Left renal cortex interstitium (tissue), 4 donors: ENCODE results near the gene RPS6KB2. TPM values are rescaled to one million over a fixed set of nuclear protein-coding genes. Genes with fewer than 3 reads are reported as not detected.

Experiments
- DNase-seq, 4 donors: peaks; one replicate each; pipeline ENCODE4 v3.0.0-alpha.2; 2013; ENCODE audit warnings: low read depth in 4 of 4, low spot score in 2 of 4, missing footprints in 1 of 4
- polyA plus RNA-seq, 4 donors: library from polyadenylated mRNA; unstranded; fragments of 120-200 nt; gene quantifications; one replicate each; pipeline ENCODE4 v1.2.1, GENCODE V29; 2013; ENCODE audit not compliant: insufficient read length in 4 of 4

RPS6KB2 gene
- polyA plus RNA-seq, 4 donors = 40.5 to 48.6 (median 44.9) TPM

- no peak for DNase-seq
Observed at GRCh38 chr11:67409781-67410368, 18.4 kb upstream of the RPS6KB2 start.

GRCh38 chr11:67410369-67410831, 17.9 kb upstream of the RPS6KB2 start:
- no peak for DNase-seq

- no peak for DNase-seq
Observed at GRCh38 chr11:67410984-67411784, 17.1 kb upstream of the RPS6KB2 start.

GRCh38 chr11:67411785-67412152, 16.5 kb upstream of the RPS6KB2 start:
- no peak for DNase-seq

- DNase-seq = no peak
Observed at GRCh38 chr11:67412495-67413179, 15.7 kb upstream of the RPS6KB2 start.

GRCh38 chr11:67413266-67413849, 14.9 kb upstream of the RPS6KB2 start:
- no peak for DNase-seq

GRCh38 chr11:67415501-67416304, 12.6 kb upstream of the RPS6KB2 start, which contains the start of gene CARNS1:
CARNS1 (plus strand) TSS chr11:67415678; CDS start chr11:67416200, 522 bp downstream.
- DNase-seq = no peak

GRCh38 chr11:67416416-67417335, 11.6 kb upstream of the RPS6KB2 start:
- DNase-seq = no peak

GRCh38 chr11:67417425-67417824, 10.9 kb upstream of the RPS6KB2 start:
- no peak for DNase-seq

- no peak for DNase-seq
Observed at GRCh38 chr11:67418476-67419281, 9.6 kb upstream of the RPS6KB2 start.

GRCh38 chr11:67419325-67420049, 8.8 kb upstream of the RPS6KB2 start:
- DNase-seq = no peak

- DNase-seq = no peak
Observed at GRCh38 chr11:67420147-67420645, 8.1 kb upstream of the RPS6KB2 start.

GRCh38 chr11:67420646-67421429, 7.5 kb upstream of the RPS6KB2 start:
- DNase-seq = peak in 3 of 4 donors; percentile 80 to 87 (median 86)

GRCh38 chr11:67421430-67422031, 6.8 kb upstream of the RPS6KB2 start:
- no peak for DNase-seq

- no peak for DNase-seq
Observed at GRCh38 chr11:67422891-67423290, 5.4 kb upstream of the RPS6KB2 start.

- no peak for DNase-seq
Observed at GRCh38 chr11:67423466-67423865, 4.8 kb upstream of the RPS6KB2 start.
